ENCODE data around the gene PRDX6. TPM values are rescaled to one million over a fixed set of nuclear protein-coding genes. Genes with fewer than 3 reads are reported as not detected.

PRDX6 gene
- total RNA-seq, 4 donors from 2014 or later: 150 to 540 (median 469) TPM

DNA sequence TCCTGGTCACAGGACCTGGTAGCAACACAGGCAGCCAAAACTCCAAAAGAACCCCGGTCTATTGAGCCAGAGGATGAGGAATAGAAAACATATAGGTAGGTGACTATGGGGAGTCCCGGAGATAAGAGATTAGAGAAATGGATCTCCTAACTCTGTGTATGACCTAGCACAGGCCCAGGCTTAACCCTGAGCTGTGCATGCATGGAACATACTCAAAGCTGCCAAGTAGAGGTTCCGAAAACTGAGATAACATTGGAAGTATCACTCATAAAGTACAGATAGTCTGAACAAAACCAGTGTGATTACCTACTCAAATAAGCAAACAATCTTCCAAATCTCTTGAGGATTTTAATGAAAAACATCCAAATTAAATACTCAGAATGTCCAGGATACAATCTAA lies 31.5 kb upstream of the PRDX6 start:
- in situ Hi-C loops (cut with MboI; ENCODE audit: low pct_ligation_motif_present in 1 of 4, low pct_unique_long_range_greater_than_20kb in 1 of 4, low sequenced_read_pairs in 3 of 4): loop anchor here in 2 of 4 donors (25.0 kb wide), 1 partner anchor 367 kb away; the partner anchor contains the start of genes CENPL (in 2 of the 2) and DARS2 (in 2 of the 2)
- Histone ChIP-seq H3K9me3 (peaks cover 0 to 7% of the 10 kb centered on the region in 2 donors), H3K4me3 (no peak overlapping the region), H3K27ac (no peak overlapping the region), H3K36me3 (no peaks in the 10 kb centered on the region), H3K27me3 (no peaks in the 10 kb centered on the region), H3K4me1 (no peaks in the 10 kb centered on the region)
- intact Hi-C loops (cut with DNase I; ENCODE audit: low total_unique reads): no loop called here
- WGBS, 2 donors (ENCODE audit: low coverage in 1 of 2): 95 to 97% methylated on average over 3 of the region's 3 CpGs
- no peak for DNase-seq
- TF ChIP-seq EP300 (IDR thresholded peaks at IDR 0.05; ENCODE audit: low read depth) (no peak), POLR2A (IDR thresholded peaks at IDR 0.05) (no peak), POLR2AphosphoS5 (IDR thresholded peaks at IDR 0.05) (no peak)
- TF ChIP-seq, protein P1, sequence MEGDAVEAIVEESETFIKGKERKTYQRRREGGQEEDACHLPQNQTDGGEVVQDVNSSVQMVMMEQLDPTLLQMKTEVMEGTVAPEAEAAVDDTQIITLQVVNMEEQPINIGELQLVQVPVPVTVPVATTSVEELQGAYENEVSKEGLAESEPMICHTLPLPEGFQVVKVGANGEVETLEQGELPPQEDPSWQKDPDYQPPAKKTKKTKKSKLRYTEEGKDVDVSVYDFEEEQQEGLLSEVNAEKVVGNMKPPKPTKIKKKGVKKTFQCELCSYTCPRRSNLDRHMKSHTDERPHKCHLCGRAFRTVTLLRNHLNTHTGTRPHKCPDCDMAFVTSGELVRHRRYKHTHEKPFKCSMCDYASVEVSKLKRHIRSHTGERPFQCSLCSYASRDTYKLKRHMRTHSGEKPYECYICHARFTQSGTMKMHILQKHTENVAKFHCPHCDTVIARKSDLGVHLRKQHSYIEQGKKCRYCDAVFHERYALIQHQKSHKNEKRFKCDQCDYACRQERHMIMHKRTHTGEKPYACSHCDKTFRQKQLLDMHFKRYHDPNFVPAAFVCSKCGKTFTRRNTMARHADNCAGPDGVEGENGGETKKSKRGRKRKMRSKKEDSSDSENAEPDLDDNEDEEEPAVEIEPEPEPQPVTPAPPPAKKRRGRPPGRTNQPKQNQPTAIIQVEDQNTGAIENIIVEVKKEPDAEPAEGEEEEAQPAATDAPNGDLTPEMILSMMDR (IDR thresholded peaks at IDR 0.05): no peak

DNA sequence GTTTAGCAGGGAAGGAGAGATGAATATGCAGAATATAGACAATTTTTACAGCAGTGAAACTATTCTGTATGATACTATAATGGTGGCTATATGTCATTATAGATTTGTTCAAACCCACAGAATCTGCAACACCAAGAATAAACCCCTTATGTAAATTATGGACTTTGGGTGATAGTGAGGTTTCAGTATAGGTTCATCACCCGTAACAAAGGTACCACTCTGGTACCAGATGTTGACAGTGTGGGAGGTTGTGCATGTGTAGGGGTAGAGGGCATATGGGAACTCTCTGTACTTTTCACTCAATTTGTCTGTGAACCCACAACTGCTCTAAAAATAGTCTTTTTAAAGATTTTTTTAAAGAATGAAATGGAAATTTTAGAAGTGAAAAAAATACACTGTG lies 29.9 kb upstream of the PRDX6 start:
- Histone ChIP-seq H3K4me3 (no peak overlapping the region), H3K36me3 (no peaks in the 10 kb centered on the region), H3K4me1 (no peaks in the 10 kb centered on the region), H3K27me3 (no peaks in the 10 kb centered on the region), H3K27ac (no peak overlapping the region), H3K9me3 (peaks cover 0 to 7% of the 10 kb centered on the region in 2 donors)
- in situ Hi-C loops (cut with MboI; ENCODE audit: low pct_ligation_motif_present in 1 of 4, low pct_unique_long_range_greater_than_20kb in 1 of 4, low sequenced_read_pairs in 3 of 4) (loop anchor here in 2 of 4 donors (25.0 kb wide), 1 partner anchor 365 kb away; the partner anchor contains the start of genes CENPL (in 2 of the 2) and DARS2 (in 2 of the 2)), intact Hi-C loops (cut with DNase I; ENCODE audit: low total_unique reads) (no loop called here)
- DNase-seq: no peak
- TF ChIP-seq POLR2AphosphoS5 (IDR thresholded peaks at IDR 0.05): no peak
- no peak for TF ChIP-seq EP300 (IDR thresholded peaks at IDR 0.05; ENCODE audit: low read depth)
- TF ChIP-seq, protein P1 (IDR thresholded peaks at IDR 0.05): no peak
- no peak for TF ChIP-seq POLR2A (IDR thresholded peaks at IDR 0.05)
- 75 to 81% methylated on average over 1 of the region's 1 CpG for WGBS, 2 donors (ENCODE audit: low coverage in 1 of 2)

GRCh38 chr1:173448945-173449344 lies 28.2 kb upstream of the PRDX6 start:
- H3K27ac ChIP-seq: no peak overlapping the region
- DNase-seq: no peak
- TF ChIP-seq EP300 (IDR thresholded peaks at IDR 0.05; ENCODE audit: low read depth) (no peak), POLR2AphosphoS5 (IDR thresholded peaks at IDR 0.05) (no peak), POLR2A (IDR thresholded peaks at IDR 0.05) (no peak)
- TF ChIP-seq, protein P1 (IDR thresholded peaks at IDR 0.05): no peak
- peaks cover 0 to 7% of the 10 kb centered on the region in 2 donors for H3K9me3 ChIP-seq
- H3K27me3 ChIP-seq: no peaks in the 10 kb centered on the region
- H3K4me1 ChIP-seq: no peaks in the 10 kb centered on the region
- H3K4me3 ChIP-seq: no peak overlapping the region
- in situ Hi-C loops (cut with MboI; ENCODE audit: low pct_ligation_motif_present in 1 of 4, low pct_unique_long_range_greater_than_20kb in 1 of 4, low sequenced_read_pairs in 3 of 4): loop anchor here in 2 of 4 donors (25.0 kb wide), 1 partner anchor 363 kb away; the partner anchor contains the start of genes CENPL (in 2 of the 2) and DARS2 (in 2 of the 2)
- 87 to 97% methylated on average over 2 of the region's 2 CpGs for WGBS, 2 donors (ENCODE audit: low coverage in 1 of 2)
- intact Hi-C loops (cut with DNase I; ENCODE audit: low total_unique reads): no loop called here
- H3K36me3 ChIP-seq: no peaks in the 10 kb centered on the region

- H3K27ac ChIP-seq: peak overlapping the region in 1 of 4 donors; percentile 38
- DNase-seq: peak; percentile 15
- in situ Hi-C loops (cut with MboI; ENCODE audit: low pct_ligation_motif_present in 1 of 4, low pct_unique_long_range_greater_than_20kb in 1 of 4, low sequenced_read_pairs in 3 of 4) (no loop called here), intact Hi-C loops (cut with DNase I; ENCODE audit: low total_unique reads) (no loop called here)
- no peaks in the 10 kb centered on the region for H3K27me3 ChIP-seq
- TF ChIP-seq POLR2AphosphoS5 (IDR thresholded peaks at IDR 0.05) (no peak), POLR2A (IDR thresholded peaks at IDR 0.05) (no peak), EP300 (IDR thresholded peaks at IDR 0.05; ENCODE audit: low read depth) (no peak)
- TF ChIP-seq, protein P1 (IDR thresholded peaks at IDR 0.05): no peak
- no peak overlapping the region for H3K4me3 ChIP-seq
- WGBS, 2 donors (ENCODE audit: low coverage in 1 of 2): 48 to 80% methylated on average over 1 to 2 of the region's 2 CpGs
- H3K9me3 ChIP-seq: no peaks in the 10 kb centered on the region
- no peaks in the 10 kb centered on the region for H3K4me1 ChIP-seq
- no peaks in the 10 kb centered on the region for H3K36me3 ChIP-seq
These were observed 25.2 kb upstream of the PRDX6 start for GRCh38 chr1:173451981-173452380.

All from transverse colon (tissue), 4 donors.